ENCODE results near the gene FAT1. TPM values are rescaled to one million over a fixed set of nuclear protein-coding genes. Genes with fewer than 3 reads are reported as not detected.

FAT1 gene
- total RNA-seq, 6 experiments from 2014 or later: 32.9 to 173 (median 69.7) TPM

- no peaks in the 10 kb centered on the region for H3K9me3 ChIP-seq
- H3K4me1 ChIP-seq: no peaks in the 10 kb centered on the region
- intact Hi-C loops (cut with DNase I): no loop called here
- DNase-seq (peak in 1 of 3 donors; percentile 31), ATAC-seq (peak; percentile 92 to 98 (median 96))
- no peaks in the 10 kb centered on the region for H3K36me3 ChIP-seq
- no peak overlapping the region for H3K4me3 ChIP-seq
- no peaks in the 10 kb centered on the region for H3K27me3 ChIP-seq
- TF ChIP-seq CTCF (IDR thresholded peaks at IDR 0.05): no peak
- TF ChIP-seq POLR2A (IDR thresholded peaks at IDR 0.05): peak; percentile 68
- H3K27ac ChIP-seq: peak overlapping the region; percentile 32 to 47 (median 39)
- 74% methylated on average over 8 of the region's 8 CpGs for WGBS (ENCODE audit: insufficient coverage, low coverage, low lambda C conversion rate, missing lambda C conversion rate)
These were observed 32.2 kb upstream of the FAT1 start for GRCh38 chr4:186755550-186756519.

GRCh38 chr4:186754976-186755375 is 31.3 kb upstream of the FAT1 start:
- ATAC-seq (no peak), DNase-seq (no peak)
- Histone ChIP-seq H3K9me3 (no peaks in the 10 kb centered on the region), H3K27me3 (no peaks in the 10 kb centered on the region), H3K36me3 (no peaks in the 10 kb centered on the region), H3K4me1 (no peaks in the 10 kb centered on the region), H3K4me3 (no peak overlapping the region), H3K27ac (no peak overlapping the region)
- intact Hi-C loops (cut with DNase I): no loop called here
- WGBS (ENCODE audit: insufficient coverage, low coverage, low lambda C conversion rate, missing lambda C conversion rate): 60% methylated on average over 3 of the region's 10 CpGs
- TF ChIP-seq POLR2A (IDR thresholded peaks at IDR 0.05): no peak
- TF ChIP-seq CTCF (IDR thresholded peaks at IDR 0.05): no peak

GRCh38 chr4:186752325-186752724 is 28.7 kb upstream of the FAT1 start:
- no peaks in the 10 kb centered on the region for H3K9me3 ChIP-seq

GRCh38 chr4:186749611-186750281 is 26.1 kb upstream of the FAT1 start:
- H3K4me1 ChIP-seq: no peaks in the 10 kb centered on the region
- H3K4me3 ChIP-seq: no peak overlapping the region
- no peaks in the 10 kb centered on the region for H3K36me3 ChIP-seq
- DNase-seq (no peak), ATAC-seq (no peak)
- H3K27me3 ChIP-seq: no peaks in the 10 kb centered on the region
- 70% methylated on average over 9 of the region's 15 CpGs for WGBS (ENCODE audit: insufficient coverage, low coverage, low lambda C conversion rate, missing lambda C conversion rate)
- H3K9me3 ChIP-seq: no peaks in the 10 kb centered on the region
- intact Hi-C loops (cut with DNase I): no loop called here
- H3K27ac ChIP-seq: no peak overlapping the region
- no peak for TF ChIP-seq CTCF (IDR thresholded peaks at IDR 0.05)
- no peak for TF ChIP-seq POLR2A (IDR thresholded peaks at IDR 0.05)

More at GRCh38 chr4:186752325-186752724, 28.7 kb upstream of the FAT1 start:
- 88% methylated on average over 6 of the region's 6 CpGs for WGBS (ENCODE audit: insufficient coverage, low coverage, low lambda C conversion rate, missing lambda C conversion rate)
- Histone ChIP-seq H3K4me1 (no peaks in the 10 kb centered on the region), H3K36me3 (no peaks in the 10 kb centered on the region), H3K27ac (no peak overlapping the region), H3K27me3 (no peaks in the 10 kb centered on the region), H3K4me3 (no peak overlapping the region)
- ATAC-seq: no peak
- no peak for DNase-seq
- TF ChIP-seq POLR2A (IDR thresholded peaks at IDR 0.05): no peak
- TF ChIP-seq CTCF (IDR thresholded peaks at IDR 0.05): no peak
- intact Hi-C loops (cut with DNase I): no loop called here

Data from right lobe of liver (tissue), 6 donors.